ENCODE results near the gene SULT1E1.

GRCh38 chr4:69882150-69882549, 22.2 kb upstream of the SULT1E1 start:
- no peak for TF ChIP-seq POLR2A (IDR thresholded peaks at IDR 0.05)
- no peak for TF ChIP-seq CTCF (IDR thresholded peaks at IDR 0.05)

Measured in right lobe of liver (tissue), 4 donors.